ENCODE data around the gene OTX1.
"Not testable (repeated sequence)": the region's sequence is repeated elsewhere in the genome, so short reads cannot be mapped to it uniquely, and the experiment has no call there.

OTX1 gene

GRCh38 chr2:63059793-63060471, 9.3 kb downstream of the OTX1 start:
- no peak for DNase-seq

- DNase-seq = no peak
Measured at GRCh38 chr2:63060472-63060991, 9.9 kb downstream of the OTX1 start.

- DNase-seq = no peak
Measured at GRCh38 chr2:63064197-63064596, 13.6 kb downstream of the OTX1 start.

GRCh38 chr2:63064661-63065060, 14.0 kb downstream of the OTX1 start:
- no peak for DNase-seq

GRCh38 chr2:63066265-63066664, 15.6 kb downstream of the OTX1 start:
- no peak for DNase-seq

- no peak for DNase-seq
Measured at GRCh38 chr2:63066838-63067237, 16.2 kb downstream of the OTX1 start.

GRCh38 chr2:63071664-63072063, 21.0 kb downstream of the OTX1 start:
- DNase-seq = no peak

- no peak for DNase-seq
Measured at GRCh38 chr2:63073994-63074393, 23.4 kb downstream of the OTX1 start.

- not testable (repeated sequence) for DNase-seq
Measured at GRCh38 chr2:63074399-63074798, 23.8 kb downstream of the OTX1 start.

- DNase-seq = no peak
Measured at GRCh38 chr2:63078852-63079606, 28.4 kb downstream of the OTX1 start.

GRCh38 chr2:63081404-63081803, 30.8 kb downstream of the OTX1 start:
- no peak for DNase-seq

- no peak for DNase-seq
Measured at GRCh38 chr2:63086687-63087086, 36.1 kb downstream of the OTX1 start.

- DNase-seq = no peak
Measured at GRCh38 chr2:63092401-63092800, 41.8 kb downstream of the OTX1 start.

- DNase-seq = no peak
Measured at GRCh38 chr2:63092857-63093256, 42.2 kb downstream of the OTX1 start.

GRCh38 chr2:63093502-63093901, 42.9 kb downstream of the OTX1 start:
- DNase-seq = no peak

GRCh38 chr2:63096491-63096890, 45.9 kb downstream of the OTX1 start:
- no peak for DNase-seq

GRCh38 chr2:63099032-63099431, 48.4 kb downstream of the OTX1 start:
- no peak for DNase-seq

- no peak for DNase-seq
Measured at GRCh38 chr2:63101954-63102353, 51.3 kb downstream of the OTX1 start.

- no peak for DNase-seq
Measured at GRCh38 chr2:63104482-63104881, 53.9 kb downstream of the OTX1 start.
